HG02884 (cell line): ENCODE results near the gene CCND1.

Experiments
- ATAC-seq: cut with Tn5 transposase; IDR thresholded peaks from one replicate; pipeline ENCODE4 v1.9.1; 2021; ENCODE audit warnings: mild to moderate bottlenecking, moderate library complexity; ENCODE audit not compliant: unreplicated experiment

CCND1 gene

GRCh38 chr11:69640260-69640994 is 529 bp upstream of the CCND1 start:
- ATAC-seq, result no peak

DNA sequence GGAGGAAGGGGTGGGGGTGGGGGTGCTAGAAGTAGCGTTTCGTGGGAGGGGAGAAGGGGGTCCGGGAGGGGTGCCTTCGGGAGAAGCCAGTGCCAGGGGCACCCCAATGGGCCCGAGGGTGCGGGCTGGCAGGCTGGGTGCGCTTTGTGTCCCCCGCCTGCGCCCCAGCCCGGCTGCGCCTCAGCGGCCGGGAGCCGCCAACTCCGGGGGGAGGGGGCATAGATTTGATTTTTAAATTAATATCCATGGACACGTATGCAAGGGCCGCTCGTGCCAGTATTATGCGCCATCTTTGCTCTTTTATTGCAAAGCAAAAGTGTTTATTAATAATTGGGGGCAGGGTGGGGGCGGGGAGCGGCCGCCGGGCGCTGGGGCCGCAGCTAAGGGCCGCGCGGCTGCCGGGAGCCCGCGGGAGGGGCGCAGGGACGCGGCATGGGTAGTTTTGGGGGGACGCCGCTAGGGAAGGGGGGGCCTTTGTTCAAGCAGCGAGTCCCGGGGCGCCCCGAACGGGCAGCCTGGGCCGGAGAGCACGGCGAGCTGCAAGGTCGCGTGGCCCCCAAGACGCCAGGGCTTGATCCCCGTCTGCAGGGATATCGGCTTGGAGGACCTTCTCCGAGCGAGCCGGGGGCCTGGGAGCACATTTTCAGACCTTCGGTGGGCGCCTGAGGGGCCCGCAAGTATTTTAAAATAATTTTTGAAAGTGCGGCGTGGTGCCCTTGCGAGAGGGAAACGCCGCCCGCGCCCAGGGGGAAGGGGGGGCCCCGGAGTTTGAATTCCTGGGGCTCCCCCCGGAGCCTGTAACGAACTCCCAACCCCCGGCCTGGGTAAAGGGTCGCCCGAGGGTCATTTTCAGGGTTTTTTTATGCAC is 959 bp downstream of the CCND1 start:
- ATAC-seq, result no peak

DNA sequence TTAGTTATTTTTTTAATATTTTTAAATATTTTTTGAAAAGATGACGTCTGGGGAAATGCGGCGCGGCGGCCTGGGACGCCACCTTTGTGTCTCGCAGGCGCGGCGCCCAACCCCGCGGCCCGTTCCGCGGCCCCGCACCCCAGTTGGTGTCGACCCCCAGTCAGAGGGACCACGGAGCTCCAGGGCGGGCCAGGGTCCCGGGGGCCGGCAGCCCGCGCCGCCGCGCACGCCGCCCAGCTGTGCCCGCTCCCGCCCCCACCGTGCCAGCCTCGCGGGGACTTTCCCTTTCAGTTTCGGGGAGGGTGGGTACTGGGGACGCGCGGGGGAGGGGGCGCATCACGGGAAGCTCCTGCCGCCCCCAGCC is 1.6 kb downstream of the CCND1 start:
- ATAC-seq, result no peak

- no peak for ATAC-seq
Observed at GRCh38 chr11:69642913-69643632, 2.1 kb downstream of the CCND1 start.

GRCh38 chr11:69643646-69644045 is 2.7 kb downstream of the CCND1 start:
- no peak for ATAC-seq

DNA sequence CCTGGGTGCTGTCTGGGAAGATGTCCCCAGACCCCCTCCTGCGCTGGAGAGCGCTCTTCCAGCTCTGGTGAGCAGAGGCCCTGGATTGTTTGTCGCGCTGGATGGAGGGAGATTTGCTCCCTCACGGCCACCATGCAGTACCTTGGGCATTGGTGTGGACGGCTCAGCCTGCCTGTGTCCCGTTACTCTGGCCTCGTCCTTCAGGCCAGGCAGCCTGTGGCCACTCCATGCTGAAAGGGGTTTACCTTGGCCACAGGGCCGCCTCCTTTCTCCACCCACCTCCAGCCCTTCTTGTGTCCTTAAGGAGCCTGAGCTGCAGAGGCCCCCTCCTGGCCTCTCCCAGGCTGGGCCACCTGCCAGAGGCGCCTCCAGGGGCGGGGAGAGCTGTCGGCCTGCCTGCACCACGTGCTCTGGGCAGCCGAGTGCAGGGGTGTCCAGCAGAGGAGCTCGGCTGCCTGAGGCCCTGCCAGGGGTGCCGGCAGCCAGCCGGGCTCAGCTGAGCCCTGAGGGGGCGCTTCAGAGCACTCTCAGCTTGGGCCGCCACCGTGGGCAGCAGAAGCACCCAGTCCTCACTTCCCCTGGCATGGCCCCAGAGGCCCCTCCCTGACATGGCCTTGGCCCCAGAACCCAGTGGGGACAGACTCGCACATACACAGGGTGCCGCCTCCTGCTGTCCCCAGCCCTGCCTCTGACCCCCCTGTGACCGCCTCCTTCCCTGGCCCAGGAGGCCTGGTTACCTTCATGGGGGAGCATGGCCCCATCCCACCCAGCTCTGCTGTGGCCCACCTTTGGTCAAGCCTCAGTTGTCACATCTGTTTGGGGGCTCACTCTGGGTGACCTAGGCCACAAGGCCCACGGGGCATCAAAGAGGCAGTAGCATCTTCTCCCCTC is 3.4 kb downstream of the CCND1 start:
- ATAC-seq, result no peak

- no peak for ATAC-seq
Observed at GRCh38 chr11:69644962-69645675, 4.2 kb downstream of the CCND1 start.

GRCh38 chr11:69645801-69646492 is 5.0 kb downstream of the CCND1 start:
- no peak for ATAC-seq

DNA sequence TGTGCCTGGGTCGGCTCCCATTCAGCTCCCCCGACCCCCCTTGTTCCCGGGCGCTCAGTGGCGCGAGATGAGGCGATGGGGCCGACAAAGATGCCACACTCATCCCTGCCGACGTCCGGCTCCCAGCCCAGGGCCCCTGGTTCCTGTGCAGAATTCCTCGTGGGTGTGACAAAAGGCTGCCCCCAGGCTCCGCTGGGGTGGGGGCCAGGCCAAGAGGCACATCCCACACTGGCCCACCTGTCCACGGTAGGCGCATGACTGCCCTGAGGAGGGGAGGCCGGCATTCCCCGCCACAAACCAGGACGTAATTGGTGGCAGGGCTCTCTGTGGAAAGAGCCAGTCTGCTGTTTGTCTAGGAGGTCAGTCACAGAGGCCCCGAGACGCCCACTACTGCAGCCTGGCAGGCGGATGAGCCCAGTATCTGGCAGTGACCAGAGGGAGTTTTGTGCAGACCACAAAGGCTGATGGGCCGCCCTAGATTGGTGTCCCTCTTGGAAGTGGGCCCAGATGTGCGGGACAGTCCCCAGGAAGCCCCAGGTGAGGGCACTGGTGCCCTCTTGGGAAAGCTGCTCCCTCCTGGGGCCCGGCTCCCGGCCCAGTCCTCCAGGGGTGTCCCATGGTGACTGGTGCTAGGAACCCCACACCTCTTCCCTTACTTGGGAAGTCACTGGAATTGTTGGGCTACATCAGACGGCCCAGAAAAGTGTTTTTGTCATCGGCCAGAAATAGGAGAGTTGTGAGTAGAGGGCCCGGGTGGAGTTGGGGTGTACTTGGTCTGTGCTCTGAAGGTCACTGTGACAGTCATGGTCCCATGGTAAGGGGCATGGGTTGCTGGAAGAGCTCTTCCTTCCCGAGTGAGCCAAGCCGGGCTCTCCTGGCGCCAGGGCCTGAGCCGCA is 5.8 kb downstream of the CCND1 start:
- no peak for ATAC-seq

DNA sequence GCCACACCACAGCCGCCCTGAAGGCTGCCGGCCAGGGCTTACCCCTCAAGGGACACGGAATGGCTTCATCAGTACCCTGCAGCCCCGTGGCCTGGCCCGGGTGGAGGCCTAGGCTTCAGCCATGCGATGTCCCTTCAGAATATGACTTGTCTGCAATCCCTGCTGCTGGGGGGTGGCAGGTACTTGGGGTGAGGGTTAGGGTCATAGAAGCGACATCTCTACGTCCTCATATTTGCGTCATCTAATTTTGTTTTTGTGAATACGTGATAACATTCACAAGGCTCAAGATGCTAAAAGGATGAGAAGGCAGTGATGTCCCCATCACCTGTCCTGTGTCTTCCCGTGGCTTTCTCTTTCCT is 6.4 kb downstream of the CCND1 start:
- ATAC-seq, result no peak

- ATAC-seq, result no peak
Observed at GRCh38 chr11:69647761-69648497, 7.0 kb downstream of the CCND1 start.

- ATAC-seq, result no peak
Observed at GRCh38 chr11:69648679-69649575, 8.0 kb downstream of the CCND1 start.

DNA sequence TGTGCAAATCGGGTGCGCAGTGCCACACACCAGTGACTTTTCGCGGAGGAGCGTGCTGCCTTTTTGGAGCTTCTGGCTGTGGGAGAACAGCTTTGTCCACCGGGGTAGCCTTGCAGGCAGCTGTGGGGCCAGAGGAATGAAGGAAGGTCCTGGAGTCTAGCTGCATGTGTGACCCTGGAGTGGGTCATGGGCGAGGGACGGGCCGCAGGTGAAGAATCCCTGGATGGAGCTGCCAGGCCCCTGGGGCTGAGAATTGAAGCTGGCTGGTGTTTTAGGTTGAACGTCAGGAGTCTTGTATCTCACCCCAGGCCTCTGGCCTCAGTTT is 8.6 kb downstream of the CCND1 start:
- no peak for ATAC-seq

DNA sequence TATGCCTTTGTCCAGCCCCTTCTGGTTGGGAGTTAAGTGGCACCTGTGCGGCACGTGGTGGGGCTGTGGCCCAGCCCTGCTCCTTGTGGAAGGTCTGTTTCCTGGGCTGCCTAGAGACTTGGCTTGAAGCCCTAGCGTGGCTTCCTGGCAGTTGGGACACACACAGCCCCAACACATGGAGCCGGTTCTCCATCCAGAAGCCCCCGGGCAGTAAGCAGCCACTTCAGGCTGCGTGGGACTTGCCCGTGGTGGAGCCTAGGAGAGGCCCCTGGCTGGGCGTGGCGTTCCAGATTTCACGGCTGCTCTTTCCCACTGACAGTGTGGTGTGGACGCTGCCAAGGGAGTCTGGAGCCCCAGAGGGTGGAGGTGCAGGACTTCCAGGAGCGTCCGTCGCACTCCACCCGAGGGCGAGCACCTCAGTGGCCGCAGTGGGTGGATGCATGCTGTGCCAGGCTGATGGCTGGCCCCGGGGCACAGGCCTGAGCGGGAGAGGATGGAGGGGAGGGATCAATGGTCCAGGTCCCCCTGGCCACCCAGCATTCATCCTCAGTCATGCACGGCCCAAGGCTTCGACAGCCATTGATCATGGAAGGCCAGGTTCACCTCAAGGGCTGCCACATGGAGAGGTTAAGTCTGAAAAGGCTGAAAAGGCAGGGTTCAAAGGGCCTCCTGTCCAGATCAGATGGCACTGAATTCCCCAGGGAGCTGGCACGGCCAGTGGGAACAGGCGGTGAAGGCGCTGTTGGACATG is 9.3 kb downstream of the CCND1 start:
- no peak for ATAC-seq

- no peak for ATAC-seq
Observed at GRCh38 chr11:69650832-69651344, 9.9 kb downstream of the CCND1 start.
